NOMO-1 treated with dmso at 0.1 percent for 144 hours (cell line): ENCODE results near the gene TRHDE.

Experiments used
- DNase-seq: peaks from one replicate; lab custom pipeline; 2025; ENCODE audit not compliant: unreplicated experiment; lab: John Stamatoyannopoulos, UW

TRHDE gene

GRCh38 chr12:72272091-72272661 lies at the start of gene TRHDE:
TRHDE (plus strand) TSS chr12:72272370; CDS start chr12:72272644, 274 bp downstream.
- peak; percentile 8 for DNase-seq

- no peak for DNase-seq
Observed at GRCh38 chr12:72226510-72226909, 45.7 kb upstream of the TRHDE start.

- no peak for DNase-seq
Observed at GRCh38 chr12:72228424-72228823, 43.7 kb upstream of the TRHDE start.

- DNase-seq: no peak
Observed at GRCh38 chr12:72230589-72230988, 41.6 kb upstream of the TRHDE start.

- DNase-seq: no peak
Observed at GRCh38 chr12:72234886-72235285, 37.3 kb upstream of the TRHDE start.

GRCh38 chr12:72236071-72236705 lies 36.0 kb upstream of the TRHDE start:
- DNase-seq: no peak

- no peak for DNase-seq
Observed at GRCh38 chr12:72241552-72241951, 30.6 kb upstream of the TRHDE start.

GRCh38 chr12:72242946-72243345 lies 29.2 kb upstream of the TRHDE start:
- no peak for DNase-seq

- DNase-seq: no peak
Observed at GRCh38 chr12:72246370-72246769, 25.8 kb upstream of the TRHDE start.

GRCh38 chr12:72250346-72250745 lies 21.8 kb upstream of the TRHDE start:
- DNase-seq: no peak

- no peak for DNase-seq
Observed at GRCh38 chr12:72256725-72257124, 15.4 kb upstream of the TRHDE start.

- DNase-seq: no peak
Observed at GRCh38 chr12:72261885-72262284, 10.3 kb upstream of the TRHDE start.

GRCh38 chr12:72264548-72265175 lies 7.5 kb upstream of the TRHDE start:
- no peak for DNase-seq

GRCh38 chr12:72267974-72268373 lies 4.2 kb upstream of the TRHDE start:
- no peak for DNase-seq

GRCh38 chr12:72268386-72268785 lies 3.8 kb upstream of the TRHDE start:
- no peak for DNase-seq

- no peak for DNase-seq
Observed at GRCh38 chr12:72269491-72269890, 2.7 kb upstream of the TRHDE start.

- no peak for DNase-seq
Observed at GRCh38 chr12:72270246-72270645, 1.9 kb upstream of the TRHDE start.

GRCh38 chr12:72270961-72271360 lies 1.2 kb upstream of the TRHDE start:
- DNase-seq: no peak

- DNase-seq: no peak
Observed at GRCh38 chr12:72271451-72272090, 599 bp upstream of the TRHDE start.

- no peak for DNase-seq
Observed at GRCh38 chr12:72272731-72273498, 745 bp downstream of the TRHDE start.

GRCh38 chr12:72273499-72273837 lies 1.3 kb downstream of the TRHDE start:
- no peak for DNase-seq
